ENCODE results near the gene PKNOX2. TPM values are rescaled to one million over a fixed set of nuclear protein-coding genes. Genes with fewer than 3 reads are reported as not detected.

The PKNOX2 gene
- total RNA-seq, 6 experiments from 2014 or later = 0.10 TPM; not detected in 5

DNA sequence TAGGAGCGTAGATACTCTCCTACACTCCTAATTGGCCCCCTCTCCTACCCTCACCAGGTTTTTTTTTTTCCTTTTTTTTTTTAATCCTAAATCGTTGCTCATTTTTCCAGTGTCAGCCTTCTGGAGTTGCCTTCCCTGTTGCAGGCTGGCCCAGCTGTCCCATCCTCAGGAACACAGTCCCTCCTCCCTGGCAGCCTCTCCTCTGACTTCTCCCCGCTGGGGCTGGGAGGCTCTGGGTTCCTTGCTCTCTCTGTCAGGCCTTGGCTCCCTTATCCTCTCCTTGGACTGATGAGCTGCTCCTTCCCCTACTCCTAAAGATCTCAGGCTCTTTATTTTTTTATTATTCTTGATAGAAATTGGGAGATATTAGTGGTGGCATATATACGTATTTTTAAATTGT, 62.2 kb downstream of the PKNOX2 start:
- no peaks in the 10 kb centered on the region for H3K9me3 Mint-ChIP-seq
- H3K4me1 Mint-ChIP-seq (ENCODE audit: low read depth) = no peaks in the 10 kb centered on the region
- DNase-seq = no peak
- H3K4me3 Mint-ChIP-seq = no peak overlapping the region
- H3K27ac Mint-ChIP-seq = no peak overlapping the region
- TF ChIP-seq, protein P1, sequence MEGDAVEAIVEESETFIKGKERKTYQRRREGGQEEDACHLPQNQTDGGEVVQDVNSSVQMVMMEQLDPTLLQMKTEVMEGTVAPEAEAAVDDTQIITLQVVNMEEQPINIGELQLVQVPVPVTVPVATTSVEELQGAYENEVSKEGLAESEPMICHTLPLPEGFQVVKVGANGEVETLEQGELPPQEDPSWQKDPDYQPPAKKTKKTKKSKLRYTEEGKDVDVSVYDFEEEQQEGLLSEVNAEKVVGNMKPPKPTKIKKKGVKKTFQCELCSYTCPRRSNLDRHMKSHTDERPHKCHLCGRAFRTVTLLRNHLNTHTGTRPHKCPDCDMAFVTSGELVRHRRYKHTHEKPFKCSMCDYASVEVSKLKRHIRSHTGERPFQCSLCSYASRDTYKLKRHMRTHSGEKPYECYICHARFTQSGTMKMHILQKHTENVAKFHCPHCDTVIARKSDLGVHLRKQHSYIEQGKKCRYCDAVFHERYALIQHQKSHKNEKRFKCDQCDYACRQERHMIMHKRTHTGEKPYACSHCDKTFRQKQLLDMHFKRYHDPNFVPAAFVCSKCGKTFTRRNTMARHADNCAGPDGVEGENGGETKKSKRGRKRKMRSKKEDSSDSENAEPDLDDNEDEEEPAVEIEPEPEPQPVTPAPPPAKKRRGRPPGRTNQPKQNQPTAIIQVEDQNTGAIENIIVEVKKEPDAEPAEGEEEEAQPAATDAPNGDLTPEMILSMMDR (IDR thresholded peaks at IDR 0.05) = no peak
- H3K36me3 Mint-ChIP-seq (ENCODE audit: low read depth) = no peaks in the 10 kb centered on the region
- peaks cover 41% of the 10 kb centered on the region for H3K27me3 Mint-ChIP-seq (ENCODE audit: insufficient read depth)

GRCh38 chr11:125227151-125227550, 62.6 kb downstream of the PKNOX2 start:
- no peaks in the 10 kb centered on the region for H3K36me3 Mint-ChIP-seq (ENCODE audit: low read depth)
- peaks cover 43% of the 10 kb centered on the region for H3K27me3 Mint-ChIP-seq (ENCODE audit: insufficient read depth)
- H3K9me3 Mint-ChIP-seq = no peaks in the 10 kb centered on the region
- TF ChIP-seq, protein P1 (IDR thresholded peaks at IDR 0.05) = no peak
- H3K27ac Mint-ChIP-seq = no peak overlapping the region
- no peaks in the 10 kb centered on the region for H3K4me1 Mint-ChIP-seq (ENCODE audit: low read depth)
- H3K4me3 Mint-ChIP-seq = no peak overlapping the region
- no peak for DNase-seq

DNA sequence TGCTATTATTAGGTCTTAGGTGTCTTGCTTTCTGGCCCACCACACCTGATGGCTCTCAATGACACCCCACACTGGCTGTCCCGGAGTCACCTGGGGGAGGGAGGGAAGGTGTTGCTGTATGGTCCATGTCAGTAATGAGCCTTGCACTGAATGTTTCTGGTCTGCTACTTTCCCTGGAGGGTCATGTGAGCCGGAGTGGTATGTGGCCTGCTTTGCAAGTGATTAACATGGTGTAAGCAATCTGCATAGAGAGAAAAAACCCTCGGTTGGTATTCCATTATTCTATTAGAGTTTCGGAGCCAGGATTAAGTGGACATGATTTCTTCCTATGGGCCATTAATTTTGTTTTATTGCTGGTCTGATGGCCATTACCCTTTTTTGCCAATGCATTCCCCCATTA, 63.9 kb downstream of the PKNOX2 start:
- H3K36me3 Mint-ChIP-seq (ENCODE audit: low read depth) = no peaks in the 10 kb centered on the region
- H3K4me3 Mint-ChIP-seq = no peak overlapping the region
- H3K9me3 Mint-ChIP-seq = no peaks in the 10 kb centered on the region
- no peak for DNase-seq
- H3K27ac Mint-ChIP-seq = no peak overlapping the region
- peaks cover 43% of the 10 kb centered on the region for H3K27me3 Mint-ChIP-seq (ENCODE audit: insufficient read depth)
- TF ChIP-seq, protein P1 (IDR thresholded peaks at IDR 0.05) = no peak
- no peaks in the 10 kb centered on the region for H3K4me1 Mint-ChIP-seq (ENCODE audit: low read depth)

DNA sequence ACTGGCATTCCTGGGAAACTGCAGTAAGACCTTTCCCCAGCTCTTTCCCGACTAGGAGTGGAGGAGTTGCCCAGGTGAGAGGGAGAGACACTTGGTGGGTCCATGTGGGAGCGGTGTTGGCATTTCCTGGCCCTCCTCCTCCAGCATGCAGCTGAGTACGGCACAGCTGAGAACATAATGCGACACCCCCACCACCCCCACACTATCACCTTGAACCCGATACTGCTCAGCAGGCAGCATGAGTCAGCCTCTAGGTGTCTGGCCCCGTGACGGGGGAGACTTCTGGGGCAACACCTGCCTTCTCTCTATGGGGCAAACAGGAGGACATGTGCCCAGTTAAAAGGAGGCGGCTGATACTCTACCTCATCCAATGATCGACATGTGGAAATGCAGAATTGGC, 64.4 kb downstream of the PKNOX2 start:
- Mint-ChIP-seq H3K9me3 (no peaks in the 10 kb centered on the region), H3K27me3 (ENCODE audit: insufficient read depth) (peaks cover 45% of the 10 kb centered on the region), H3K36me3 (ENCODE audit: low read depth) (no peaks in the 10 kb centered on the region), H3K4me1 (ENCODE audit: low read depth) (no peaks in the 10 kb centered on the region), H3K27ac (no peak overlapping the region), H3K4me3 (no peak overlapping the region)
- DNase-seq = no peak
- TF ChIP-seq, protein P1 (IDR thresholded peaks at IDR 0.05) = no peak

GRCh38 chr11:125229916-125230315, 65.4 kb downstream of the PKNOX2 start:
- Mint-ChIP-seq H3K27ac (no peak overlapping the region), H3K27me3 (ENCODE audit: insufficient read depth) (peaks cover 44% of the 10 kb centered on the region)

More at GRCh38 chr11:125229916-125230315, 65.4 kb downstream of the PKNOX2 start:
- H3K4me1 Mint-ChIP-seq (ENCODE audit: low read depth) = no peaks in the 10 kb centered on the region
- no peaks in the 10 kb centered on the region for H3K9me3 Mint-ChIP-seq
- no peaks in the 10 kb centered on the region for H3K36me3 Mint-ChIP-seq (ENCODE audit: low read depth)
- no peak overlapping the region for H3K4me3 Mint-ChIP-seq
- TF ChIP-seq, protein P1 (IDR thresholded peaks at IDR 0.05) = no peak
- no peak for DNase-seq

Measured in HFFc6 (cell line).